K562 (cell line): ENCODE data around the gene BBC3. TPM values are rescaled to one million over a fixed set of nuclear protein-coding genes. Genes with fewer than 3 reads are reported as not detected.
A peak's percentile ranks its signal among the peaks of the same experiment; 100 is the strongest.

ENCODE experiments used
- CBFA2T2 ChIP-seq: fragments of 450-650 bp; conservative IDR thresholded peaks from 2 replicates; pipeline ENCODE4 v1.6.1; 2017; ENCODE audit warnings: mild to moderate bottlenecking
- HNRNPUL1 ChIP-seq: fragments of 200-400 bp; formaldehyde crosslinking; IDR thresholded peaks from 2 replicates; pipeline ENCODE4 v1.6.1; 2017; ENCODE audit warnings: low read length
- KLF6 ChIP-seq: fragments of 250-450 bp; sonication (Bioruptor Pico); IDR thresholded peaks from 2 replicates; pipeline ENCODE4 v1.4.0; 2020; ENCODE audit warnings: mild to moderate bottlenecking, moderate library complexity, borderline replicate concordance
- MAFK ChIP-seq: IDR thresholded peaks from 2 replicates; pipeline ENCODE4 v1.6.1; 2011; ENCODE audit warnings: low read length, improper control_type of control experiment
- MLX ChIP-seq, 2 experiments: fragments of 450-650 bp in 1 of 2; sonication (generic) in 1 of 2; formaldehyde crosslinking; conservative IDR thresholded peaks; 2 replicates each; pipeline versions ENCODE4 v1.4.0 to v1.8.1; 2020 to 2022; ENCODE audit warnings: mild to moderate bottlenecking in 1 of 2, missing genetic modification reagents in 1 of 2
- MYC ChIP-seq, 2 experiments: fragments of 250-450 bp in 1 of 2; sonication (Bioruptor Pico) in 1 of 2; IDR thresholded peaks; 2 replicates each; pipeline versions ENCODE4 v1.5.1 to v1.6.1; 2012 to 2021; ENCODE audit warnings: low read depth in 2 of 2, borderline replicate concordance in 1 of 2, improper control_type of control experiment in 1 of 2, low read length in 1 of 2, mild to moderate bottlenecking in 1 of 2, moderate library complexity in 1 of 2
- PCBP1 ChIP-seq: fragments of 200-400 bp; formaldehyde crosslinking; IDR thresholded peaks from 2 replicates; pipeline ENCODE4 v1.6.1; 2018; ENCODE audit warnings: mild to moderate bottlenecking, low read depth, low read length; ENCODE audit not compliant: poor library complexity, severe bottlenecking
- PHB2 ChIP-seq: fragments of 450-650 bp; IDR thresholded peaks from 2 replicates; pipeline ENCODE4 v1.6.1; 2017; ENCODE audit warnings: low read depth
- PPARD ChIP-seq: fragments of 250-450 bp; sonication (Bioruptor Pico); IDR thresholded peaks from 2 replicates; pipeline ENCODE4 v1.8.0; 2022; ENCODE audit warnings: inconsistent platforms, mild to moderate bottlenecking, moderate library complexity
- PTRF ChIP-seq: fragments of 450-650 bp; IDR thresholded peaks from 2 replicates; pipeline ENCODE4 v1.6.1; 2016; ENCODE audit warnings: mild to moderate bottlenecking, missing genetic modification characterization, missing compliant biosample characterization
- RB1 ChIP-seq: fragments of 450-650 bp; IDR thresholded peaks from 2 replicates; pipeline ENCODE4 v1.6.1; 2017; ENCODE audit warnings: low read depth, mild to moderate bottlenecking
- RBM14 ChIP-seq: fragments of 200-400 bp; formaldehyde crosslinking; IDR thresholded peaks from 2 replicates; pipeline ENCODE4 v1.6.1; 2018; ENCODE audit warnings: low read depth, mild to moderate bottlenecking, low read length, moderate library complexity, borderline replicate concordance; ENCODE audit not compliant: insufficient read depth
- SIN3A ChIP-seq, 2 experiments: fragments of 150-350 bp in 1 of 2; IDR thresholded peaks; 2 replicates each; pipeline ENCODE4 v1.6.1; 2011 to 2016; ENCODE audit warnings: borderline replicate concordance in 2 of 2, low read depth in 2 of 2, low read length in 2 of 2, mild to moderate bottlenecking in 2 of 2, moderate library complexity in 2 of 2; ENCODE audit not compliant: control insufficient read depth in 1 of 2
- TCF7 ChIP-seq: sonication (generic); IDR thresholded peaks from 2 replicates; pipeline ENCODE4 v1.6.1; 2016; ENCODE audit warnings: antibody characterized with exemption, borderline replicate concordance
- ZBTB33 ChIP-seq: sonication (generic); formaldehyde crosslinking; IDR thresholded peaks from 2 replicates; pipeline ENCODE4 v1.8.1; 2023; ENCODE audit warnings: mild to moderate bottlenecking, missing genetic modification reagents
- ZNF384 ChIP-seq: IDR thresholded peaks from 2 replicates; pipeline ENCODE4 v1.6.1; 2012; ENCODE audit warnings: low read depth, low read length, improper control_type of control experiment
- ZNF780A ChIP-seq: fragments of 250-450 bp; sonication (Bioruptor Pico); IDR thresholded peaks from 2 replicates; pipeline ENCODE4 v1.5.0; 2021; ENCODE audit warnings: mild to moderate bottlenecking
- polyA plus RNA-seq, 8 experiments: library from polyadenylated mRNA; depleted of rRNA in 4 of 8; stranded (reverse) in 5 of 8; unstranded in 3 of 8; fragments of >200 nt; fragmentation: Nextera tagmentation in 2 of 8; fragmentation: Illumina TruSeq in 1 of 8; extraction: Ambion mirVana in 2 of 8; extraction: Trizol in 1 of 8; gene quantifications; 2 replicates each; pipeline versions ENCODE4 v1.2.1 to v1.2.3, GENCODE V29; 2011 to 2014; ENCODE audit warnings: inconsistent platforms in 1 of 8, missing spikeins in 1 of 8
- total RNA-seq, 7 experiments: library from RNA; depleted of rRNA in 6 of 7; stranded (reverse); fragments of >200 nt in 6 of 7; fragmentation: Illumina TruSeq in 2 of 7; extraction: Trizol in 2 of 7; gene quantifications; 2 replicates each; pipeline versions ENCODE4 v1.2.1 to v1.2.3, GENCODE V29; 2011 to 2021; ENCODE audit warnings: low replicate concordance in 1 of 7
- TF ChIP-seq, protein P1 (sequence below), 2 experiments: fragments of 200-800 bp in 1 of 2; sonication (Bioruptor generic) in 1 of 2; sonication (generic) in 1 of 2; formaldehyde crosslinking in 1 of 2; IDR thresholded peaks in 1 of 2; conservative IDR thresholded peaks in 1 of 2; 2 replicates each; pipeline versions ENCODE4 v1.5.0 to v1.6.1; 2016 to 2020; ENCODE audit warnings: missing compliant biosample characterization in 1 of 2, missing genetic modification characterization in 1 of 2, missing genetic modification reagents in 1 of 2
- TF ChIP-seq, protein P2 (sequence below): fragments of 250-450 bp; sonication (Bioruptor Pico); IDR thresholded peaks from 2 replicates; pipeline ENCODE4 v1.5.0; 2021

BBC3 gene
- total and polyA plus RNA-seq, 9 of the 15 experiments (the other 6 are each of a cell fraction or from before 2014, with no cell fraction given) = 0.15 to 30.7 (median 4.8) TPM

GRCh38 chr19:47274891-47275761 lies 44.1 kb upstream of the BBC3 start (continued):
- peak; percentile 39 for TF ChIP-seq PCBP1
- TF ChIP-seq ZNF780A = no peak
- TF ChIP-seq TCF7 = no peak
- no peak for TF ChIP-seq RBM14
- no peak for TF ChIP-seq MYC (IDR thresholded peaks at IDR 0.05; ENCODE audit: low read depth, low read length)
- TF ChIP-seq MYC (CRISPR knock-in tag; IDR thresholded peaks at IDR 0.05; ENCODE audit: borderline replicate concordance, low read depth) = no peak
- no peak for TF ChIP-seq PHB2
- no peak for TF ChIP-seq PPARD (CRISPR knock-in tag)
- TF ChIP-seq MAFK = no peak
- no peak for TF ChIP-seq ZNF384
- no peak for TF ChIP-seq HNRNPUL1
- no peak for TF ChIP-seq CBFA2T2
- TF ChIP-seq, protein P1, sequence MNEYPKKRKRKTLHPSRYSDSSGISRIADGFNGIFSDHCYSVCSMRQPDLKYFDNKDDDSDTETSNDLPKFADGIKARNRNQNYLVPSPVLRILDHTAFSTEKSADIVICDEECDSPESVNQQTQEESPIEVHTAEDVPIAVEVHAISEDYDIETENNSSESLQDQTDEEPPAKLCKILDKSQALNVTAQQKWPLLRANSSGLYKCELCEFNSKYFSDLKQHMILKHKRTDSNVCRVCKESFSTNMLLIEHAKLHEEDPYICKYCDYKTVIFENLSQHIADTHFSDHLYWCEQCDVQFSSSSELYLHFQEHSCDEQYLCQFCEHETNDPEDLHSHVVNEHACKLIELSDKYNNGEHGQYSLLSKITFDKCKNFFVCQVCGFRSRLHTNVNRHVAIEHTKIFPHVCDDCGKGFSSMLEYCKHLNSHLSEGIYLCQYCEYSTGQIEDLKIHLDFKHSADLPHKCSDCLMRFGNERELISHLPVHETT (CRISPR knock-in tag; conservative IDR thresholded peaks at IDR 0.05 in 1 of 2, IDR thresholded peaks at IDR 0.05 in 1 of 2) = peak in 1 of 2 experiments; percentile 63; a peak in 1 of 4 replicates
- TF ChIP-seq PTRF (tag) = no peak
- TF ChIP-seq RB1 = peak; percentile 29; the same call in 1 of the 2 replicates
- TF ChIP-seq, protein P2, sequence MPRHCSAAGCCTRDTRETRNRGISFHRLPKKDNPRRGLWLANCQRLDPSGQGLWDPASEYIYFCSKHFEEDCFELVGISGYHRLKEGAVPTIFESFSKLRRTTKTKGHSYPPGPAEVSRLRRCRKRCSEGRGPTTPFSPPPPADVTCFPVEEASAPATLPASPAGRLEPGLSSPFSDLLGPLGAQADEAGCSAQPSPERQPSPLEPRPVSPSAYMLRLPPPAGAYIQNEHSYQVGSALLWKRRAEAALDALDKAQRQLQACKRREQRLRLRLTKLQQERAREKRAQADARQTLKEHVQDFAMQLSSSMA (CRISPR knock-in tag) = no peak
- no peak for TF ChIP-seq ZBTB33 (CRISPR knock-in tag)
- no peak for TF ChIP-seq MLX (CRISPR knock-in tag; conservative IDR thresholded peaks at IDR 0.05)
- TF ChIP-seq KLF6 (CRISPR knock-in tag) = no peak
- TF ChIP-seq SIN3A (IDR thresholded peaks at IDR 0.05; ENCODE audit: borderline replicate concordance in 2 of 2, control insufficient read depth in 1 of 2, low read depth in 2 of 2, low read length in 2 of 2) = peak; percentile 17 to 45; a peak in 2 of 4 replicates
